Measurements from ENCODE around the gene NEB.
"Not testable (repeated sequence)": the region's sequence is repeated elsewhere in the genome, so short reads cannot be mapped to it uniquely, and the experiment has no call there.

The NEB gene

GRCh38 chr2:151760139-151760650 lies 25.9 kb upstream of the NEB start:
- no peak for DNase-seq

GRCh38 chr2:151758744-151759143 lies 24.5 kb upstream of the NEB start:
- DNase-seq, result no peak

- DNase-seq, result no peak
Observed at GRCh38 chr2:151757861-151758260, 23.6 kb upstream of the NEB start.

GRCh38 chr2:151756820-151757219 lies 22.5 kb upstream of the NEB start:
- DNase-seq, result no peak

- DNase-seq, result no peak
Observed at GRCh38 chr2:151754253-151754897, 20.1 kb upstream of the NEB start.

- DNase-seq, result no peak
Observed at GRCh38 chr2:151753540-151753939, 19.3 kb upstream of the NEB start.

GRCh38 chr2:151745261-151745660 lies 11.0 kb upstream of the NEB start:
- not testable (repeated sequence) for DNase-seq

- DNase-seq, result no peak
Observed at GRCh38 chr2:151730262-151730975, 3.9 kb downstream of the NEB start.

GRCh38 chr2:151729837-151730236 lies 4.4 kb downstream of the NEB start:
- DNase-seq, result no peak

- no peak for DNase-seq
Observed at GRCh38 chr2:151729415-151729811, 4.9 kb downstream of the NEB start.

- DNase-seq, result no peak
Observed at GRCh38 chr2:151728804-151729414, 5.4 kb downstream of the NEB start.

- DNase-seq, result no peak
Observed at GRCh38 chr2:151727593-151728552, 6.4 kb downstream of the NEB start.

GRCh38 chr2:151721161-151721560 lies 13.1 kb downstream of the NEB start:
- DNase-seq, result no peak

GRCh38 chr2:151720521-151720920 lies 13.8 kb downstream of the NEB start:
- no peak for DNase-seq

- no peak for DNase-seq
Observed at GRCh38 chr2:151718796-151719195, 15.5 kb downstream of the NEB start.

GRCh38 chr2:151718247-151718646 lies 16.0 kb downstream of the NEB start:
- DNase-seq, result no peak

- no peak for DNase-seq
Observed at GRCh38 chr2:151716721-151717120, 17.6 kb downstream of the NEB start.

GRCh38 chr2:151713291-151713903 lies 20.9 kb downstream of the NEB start:
- no peak for DNase-seq

- DNase-seq, result no peak
Observed at GRCh38 chr2:151711025-151711424, 23.3 kb downstream of the NEB start.

GRCh38 chr2:151708788-151709187 lies 25.5 kb downstream of the NEB start:
- no peak for DNase-seq

GRCh38 chr2:151707857-151708256 lies 26.4 kb downstream of the NEB start:
- no peak for DNase-seq

GRCh38 chr2:151704480-151704961 lies 29.8 kb downstream of the NEB start:
- DNase-seq, result not testable (repeated sequence)

All from NCI-H1048 (cell line).